Testis (tissue), 3 donors: Measurements from ENCODE around the gene SCAPER. TPM values are rescaled to one million over a fixed set of nuclear protein-coding genes. Genes with fewer than 3 reads are reported as not detected.

Experiments
- DNase-seq: peaks from one replicate; pipeline ENCODE4 v3.0.0-alpha.2; 2019
- H3K27ac ChIP-seq, 2 donors: fragments of 200-600 bp; sonication (generic); one replicate each; pipeline ENCODE4 v1.5.1; 2019
- H3K27me3 ChIP-seq: fragments of 200-600 bp; sonication (generic); one replicate; pipeline ENCODE4 v1.5.1; 2019
- H3K36me3 ChIP-seq: fragments of 200-600 bp; sonication (generic); one replicate; pipeline ENCODE4 v1.5.1; 2017; ENCODE audit warnings: low read depth; ENCODE audit errors: missing control alignments
- H3K4me1 ChIP-seq: fragments of 200-600 bp; sonication (generic); one replicate; pipeline ENCODE4 v1.5.1; 2019
- H3K4me3 ChIP-seq, 2 donors: fragments of 200-600 bp; sonication (generic); one replicate each; pipeline ENCODE4 v1.5.1; 2017 to 2019
- H3K9me3 ChIP-seq: fragments of 200-600 bp; sonication (generic); one replicate; pipeline ENCODE4 v1.5.1; 2017
- POLR2A ChIP-seq: fragments of 450-650 bp; IDR thresholded peaks from one replicate; pipeline ENCODE4 v1.6.1; 2017; ENCODE audit warnings: antibody characterized with exemption, mild to moderate bottlenecking, moderate library complexity
- WGBS, 2 donors: methylation state at CpG; one replicate each; pipeline ENCODE4 v1.1.5; 2018; 5-methylcytosine and 5-hydroxymethylcytosine counted together
- intact Hi-C: fragments of 100-400 bp; cut with DNase I; formaldehyde crosslinking; loops from one replicate; pipeline ENCODE4 v1.15.1; 2023; ENCODE audit warnings: low total_unique reads
- polyA plus RNA-seq: library from polyadenylated mRNA; stranded (reverse); fragments of 350-450 nt; fragmentation: Illumina TruSeq; extraction: RNeasy Lipid Tissue Mini Kit (QIAGEN cat#74804); gene quantifications from one replicate; pipeline ENCODE4 v1.2.3, GENCODE V29; 2014; ENCODE audit warnings: low read depth, low replicate concordance; ENCODE audit not compliant: insufficient read depth
- total RNA-seq, 2 donors: library from RNA; depleted of rRNA; stranded (reverse); fragments of >200 nt; gene quantifications; one replicate each; pipeline ENCODE4 v1.2.3, GENCODE V29; 2016
- TF ChIP-seq, protein P1 (sequence below), 3 experiments: fragments of 450-650 bp in 2 of 3; fragments of 200-600 bp in 1 of 3; sonication (generic) in 1 of 3; IDR thresholded peaks; one replicate each; pipeline ENCODE4 v1.5.1; 2016 to 2019; ENCODE audit warnings: antibody characterized with exemption in 3 of 3, mild to moderate bottlenecking in 2 of 3, moderate library complexity in 1 of 3

The SCAPER gene
- total and polyA plus RNA-seq, 3 donors from 2014 or later: 43.7 to 60.7 (median 54.8) TPM

DNA sequence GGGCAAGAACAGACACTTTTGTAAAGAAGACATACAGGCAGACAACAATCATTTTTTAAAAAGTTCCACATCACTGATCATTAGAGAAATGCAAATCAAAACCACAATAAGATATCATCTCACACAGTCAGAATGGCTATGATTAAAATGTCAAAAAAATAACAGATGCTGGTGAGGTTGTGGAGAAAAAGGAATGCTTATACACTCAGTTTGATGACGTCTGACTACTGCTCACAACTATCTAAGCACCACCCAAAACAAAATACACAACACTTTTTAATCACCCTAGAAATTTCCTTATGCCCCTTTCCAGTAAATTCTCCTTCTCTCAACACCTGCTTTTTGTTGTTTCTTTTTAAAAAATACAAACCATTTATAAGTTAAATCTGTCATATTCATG, 339.8 kb downstream of the SCAPER start:
- 77 to 82% methylated on average over 1 of the region's 1 CpG for WGBS, 2 donors
- TF ChIP-seq, protein P1, sequence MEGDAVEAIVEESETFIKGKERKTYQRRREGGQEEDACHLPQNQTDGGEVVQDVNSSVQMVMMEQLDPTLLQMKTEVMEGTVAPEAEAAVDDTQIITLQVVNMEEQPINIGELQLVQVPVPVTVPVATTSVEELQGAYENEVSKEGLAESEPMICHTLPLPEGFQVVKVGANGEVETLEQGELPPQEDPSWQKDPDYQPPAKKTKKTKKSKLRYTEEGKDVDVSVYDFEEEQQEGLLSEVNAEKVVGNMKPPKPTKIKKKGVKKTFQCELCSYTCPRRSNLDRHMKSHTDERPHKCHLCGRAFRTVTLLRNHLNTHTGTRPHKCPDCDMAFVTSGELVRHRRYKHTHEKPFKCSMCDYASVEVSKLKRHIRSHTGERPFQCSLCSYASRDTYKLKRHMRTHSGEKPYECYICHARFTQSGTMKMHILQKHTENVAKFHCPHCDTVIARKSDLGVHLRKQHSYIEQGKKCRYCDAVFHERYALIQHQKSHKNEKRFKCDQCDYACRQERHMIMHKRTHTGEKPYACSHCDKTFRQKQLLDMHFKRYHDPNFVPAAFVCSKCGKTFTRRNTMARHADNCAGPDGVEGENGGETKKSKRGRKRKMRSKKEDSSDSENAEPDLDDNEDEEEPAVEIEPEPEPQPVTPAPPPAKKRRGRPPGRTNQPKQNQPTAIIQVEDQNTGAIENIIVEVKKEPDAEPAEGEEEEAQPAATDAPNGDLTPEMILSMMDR (IDR thresholded peaks at IDR 0.05): no peak
- no peak for TF ChIP-seq POLR2A
- no peak for DNase-seq
- Histone ChIP-seq H3K27me3 (no peaks in the 10 kb centered on the region), H3K36me3 (no peaks in the 10 kb centered on the region), H3K4me3 (no peak overlapping the region), H3K4me1 (no peaks in the 10 kb centered on the region), H3K9me3 (no peaks in the 10 kb centered on the region), H3K27ac (no peak overlapping the region)
- intact Hi-C loops: no loop called here

DNA sequence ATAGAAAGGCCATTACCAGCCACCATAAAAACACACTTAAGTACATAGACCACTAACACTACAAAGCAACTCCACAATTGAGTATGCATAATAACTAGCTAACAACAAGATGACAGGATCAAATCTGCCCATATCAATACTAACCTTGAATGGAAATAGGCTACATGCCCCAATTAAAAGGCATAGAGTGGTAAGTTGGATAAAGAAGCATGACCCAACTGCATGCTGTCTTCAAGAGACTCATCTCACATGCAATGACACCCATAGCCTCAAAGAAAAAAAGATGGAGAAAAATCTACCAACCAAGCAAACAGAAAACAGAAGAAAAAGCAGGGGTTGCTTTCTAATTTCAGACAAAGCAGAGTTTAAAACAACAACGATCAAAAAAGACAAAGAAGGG, 349.9 kb downstream of the SCAPER start:
- TF ChIP-seq, protein P1 (IDR thresholded peaks at IDR 0.05): no peak
- no peak for TF ChIP-seq POLR2A
- intact Hi-C loops: no loop called here
- Histone ChIP-seq H3K4me1 (no peaks in the 10 kb centered on the region), H3K27me3 (no peaks in the 10 kb centered on the region), H3K27ac (no peak overlapping the region), H3K36me3 (no peaks in the 10 kb centered on the region), H3K9me3 (no peaks in the 10 kb centered on the region), H3K4me3 (no peak overlapping the region)
- WGBS, 2 donors: 89 to 92% methylated on average over 1 of the region's 1 CpG
- no peak for DNase-seq

DNA sequence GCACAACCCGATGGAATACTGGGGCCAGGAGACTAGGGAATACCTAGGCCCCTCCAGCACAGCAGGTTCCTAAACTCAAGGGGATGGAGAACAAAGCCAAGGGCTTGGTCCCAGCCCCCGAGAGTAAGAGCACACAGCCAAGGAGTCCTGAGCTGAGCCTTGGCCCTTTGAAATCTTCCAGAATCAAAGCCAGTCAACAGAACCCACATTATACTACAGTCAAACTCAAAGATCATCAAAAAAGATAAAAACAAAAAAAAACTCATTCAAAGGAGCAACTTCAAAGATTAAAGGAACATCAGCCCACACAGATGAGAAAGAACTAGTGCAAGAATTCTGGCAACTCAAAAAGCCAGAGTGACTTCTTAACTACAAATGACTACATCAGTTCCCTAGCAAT, 351.6 kb downstream of the SCAPER start:
- 89 to 97% methylated on average over 2 of the region's 2 CpGs for WGBS, 2 donors
- no peaks in the 10 kb centered on the region for H3K9me3 ChIP-seq
- TF ChIP-seq, protein P1 (IDR thresholded peaks at IDR 0.05): no peak
- TF ChIP-seq POLR2A: no peak

DNA sequence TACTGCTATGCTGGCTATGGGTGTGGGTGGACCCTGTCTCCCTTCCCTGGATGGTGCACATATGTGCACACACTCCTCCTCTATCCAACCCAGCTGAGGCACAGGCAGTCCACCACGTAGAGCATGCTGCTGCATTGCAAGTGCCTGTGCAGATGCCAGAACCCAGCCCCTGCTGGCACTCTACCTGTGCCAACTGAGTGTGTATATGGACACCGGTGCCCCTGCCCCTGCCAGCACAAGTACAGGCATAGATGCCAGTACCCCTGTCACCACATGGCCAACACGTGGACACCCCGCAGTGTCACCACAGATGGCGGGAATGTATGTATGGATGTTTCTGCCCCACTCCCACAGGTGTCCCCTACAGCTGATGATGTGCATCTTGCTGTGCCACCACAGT, 352.0 kb downstream of the SCAPER start:
- TF ChIP-seq POLR2A: no peak
- TF ChIP-seq, protein P1 (IDR thresholded peaks at IDR 0.05): no peak
- intact Hi-C loops: no loop called here
- no peak overlapping the region for H3K27ac ChIP-seq
- H3K27me3 ChIP-seq: no peaks in the 10 kb centered on the region
- no peak overlapping the region for H3K4me3 ChIP-seq
- no peaks in the 10 kb centered on the region for H3K4me1 ChIP-seq
- H3K36me3 ChIP-seq: no peaks in the 10 kb centered on the region
- DNase-seq: no peak
- no peaks in the 10 kb centered on the region for H3K9me3 ChIP-seq
- 95 to 96% methylated on average over 3 to 5 of the region's 5 CpGs for WGBS, 2 donors

More for the DNA sequence above, 351.6 kb downstream of the SCAPER start:
- Histone ChIP-seq H3K27ac (no peak overlapping the region), H3K4me3 (no peak overlapping the region), H3K36me3 (no peaks in the 10 kb centered on the region), H3K27me3 (no peaks in the 10 kb centered on the region), H3K4me1 (no peaks in the 10 kb centered on the region)
- DNase-seq: no peak
- intact Hi-C loops: no loop called here

DNA sequence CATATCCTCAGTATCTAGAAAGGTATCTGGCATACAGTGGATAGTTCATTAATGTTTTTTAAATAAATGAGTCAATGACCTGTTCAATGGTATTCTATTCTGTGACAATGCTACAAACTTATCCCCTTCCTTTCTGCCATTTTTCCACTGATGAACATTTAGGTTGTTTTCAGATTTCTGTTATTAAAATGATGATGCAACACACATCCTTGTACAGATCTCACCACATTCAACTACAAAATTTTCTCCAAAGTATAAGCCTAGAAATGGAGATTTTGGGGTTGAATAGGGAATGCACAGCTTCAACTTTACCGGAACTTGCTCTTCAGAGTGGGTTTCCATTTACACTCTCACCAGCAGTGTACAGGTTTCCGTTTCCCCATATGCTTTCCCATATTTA, 358.3 kb downstream of the SCAPER start:
- no peak overlapping the region for H3K27ac ChIP-seq
- no peaks in the 10 kb centered on the region for H3K9me3 ChIP-seq
- no peak for DNase-seq
- H3K4me3 ChIP-seq: no peak overlapping the region
- no peaks in the 10 kb centered on the region for H3K4me1 ChIP-seq
- intact Hi-C loops: no loop called here
- H3K36me3 ChIP-seq: no peaks in the 10 kb centered on the region
- 93 to 100% methylated on average over 2 of the region's 2 CpGs for WGBS, 2 donors
- TF ChIP-seq POLR2A: no peak
- TF ChIP-seq, protein P1 (IDR thresholded peaks at IDR 0.05): no peak
- no peaks in the 10 kb centered on the region for H3K27me3 ChIP-seq
